CD1c-positive myeloid dendritic cell (primary cell): ENCODE data around the gene MEG3.

ENCODE experiments used
- DNase-seq: peaks from one replicate; pipeline ENCODE4 v3.0.0-alpha.2; 2016; ENCODE audit errors: extremely low spot score

MEG3 gene

DNA sequence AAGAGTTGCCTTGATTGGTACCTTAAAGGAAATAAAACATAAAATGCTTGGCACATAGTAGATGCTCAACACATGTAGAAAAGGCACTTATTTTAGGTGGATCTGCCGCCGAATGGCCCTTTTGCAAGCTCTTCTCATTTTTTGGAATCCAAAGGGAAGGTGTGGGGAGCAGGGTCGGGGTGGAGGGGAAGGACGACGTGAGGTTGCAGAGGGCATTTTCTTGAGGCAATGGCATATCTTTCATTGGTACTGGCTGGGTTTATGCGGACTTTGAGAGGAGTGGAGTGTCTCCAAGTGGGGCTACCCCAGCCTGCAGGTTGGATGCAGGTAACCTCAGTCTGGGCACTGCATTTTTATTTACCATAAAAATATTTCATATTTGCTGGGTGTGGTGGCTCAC is 69.5 kb downstream of the MEG3 start:
- no peak for DNase-seq

DNA sequence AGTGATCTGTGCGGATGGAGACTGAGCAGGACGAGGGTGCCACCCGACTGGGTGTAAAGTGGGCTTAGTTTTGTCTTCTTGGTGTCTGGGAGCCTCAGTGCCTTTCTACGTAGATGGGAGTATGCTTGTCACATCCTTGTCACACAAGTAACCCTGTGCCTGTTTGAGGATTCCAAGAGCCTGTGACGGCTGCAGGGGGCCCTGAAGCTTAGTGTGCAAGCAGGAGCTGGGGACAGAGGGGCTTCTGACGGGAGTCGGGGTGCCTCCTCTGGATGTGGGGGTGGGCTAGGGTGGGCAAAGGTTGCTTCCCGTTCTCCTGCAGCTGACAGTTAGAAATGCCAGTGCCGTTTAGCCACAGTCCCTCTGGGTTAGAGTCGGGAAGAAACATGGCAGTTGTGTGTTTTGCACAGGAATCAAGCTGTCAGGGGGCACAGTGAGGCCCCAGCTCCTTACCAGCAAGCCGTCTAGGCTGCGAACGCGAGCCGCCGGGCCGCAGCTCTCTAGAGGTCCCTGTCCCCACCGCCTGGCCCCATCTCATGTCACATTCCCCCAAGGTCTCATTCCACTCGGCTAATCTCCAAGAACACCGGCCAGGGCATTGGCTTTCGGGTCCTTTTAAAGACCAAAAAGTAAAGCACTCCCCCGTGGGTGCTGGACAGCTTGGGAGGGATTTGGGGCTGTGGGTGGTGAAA is 70.6 kb downstream of the MEG3 start:
- DNase-seq = no peak

DNA sequence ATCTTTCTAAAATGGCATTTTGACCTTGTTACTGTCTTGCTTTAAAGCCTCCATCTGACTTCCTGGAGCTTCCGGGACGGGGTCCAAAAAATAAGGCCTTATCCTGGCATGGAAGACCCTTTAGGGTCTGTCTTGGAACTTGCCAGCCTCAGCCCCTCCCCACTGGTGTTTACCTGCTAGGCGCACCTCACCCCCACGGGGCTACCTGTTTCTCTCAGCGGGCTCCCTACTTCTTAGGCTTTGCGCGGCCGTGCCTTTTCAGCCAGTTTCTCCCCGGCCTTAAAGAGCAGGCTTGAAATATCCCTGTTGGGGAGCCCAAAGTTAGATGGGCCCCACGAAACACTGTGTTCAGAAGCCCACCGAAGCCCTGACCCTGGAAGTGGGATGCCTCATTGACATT is 72.5 kb downstream of the MEG3 start:
- DNase-seq = no peak

DNA sequence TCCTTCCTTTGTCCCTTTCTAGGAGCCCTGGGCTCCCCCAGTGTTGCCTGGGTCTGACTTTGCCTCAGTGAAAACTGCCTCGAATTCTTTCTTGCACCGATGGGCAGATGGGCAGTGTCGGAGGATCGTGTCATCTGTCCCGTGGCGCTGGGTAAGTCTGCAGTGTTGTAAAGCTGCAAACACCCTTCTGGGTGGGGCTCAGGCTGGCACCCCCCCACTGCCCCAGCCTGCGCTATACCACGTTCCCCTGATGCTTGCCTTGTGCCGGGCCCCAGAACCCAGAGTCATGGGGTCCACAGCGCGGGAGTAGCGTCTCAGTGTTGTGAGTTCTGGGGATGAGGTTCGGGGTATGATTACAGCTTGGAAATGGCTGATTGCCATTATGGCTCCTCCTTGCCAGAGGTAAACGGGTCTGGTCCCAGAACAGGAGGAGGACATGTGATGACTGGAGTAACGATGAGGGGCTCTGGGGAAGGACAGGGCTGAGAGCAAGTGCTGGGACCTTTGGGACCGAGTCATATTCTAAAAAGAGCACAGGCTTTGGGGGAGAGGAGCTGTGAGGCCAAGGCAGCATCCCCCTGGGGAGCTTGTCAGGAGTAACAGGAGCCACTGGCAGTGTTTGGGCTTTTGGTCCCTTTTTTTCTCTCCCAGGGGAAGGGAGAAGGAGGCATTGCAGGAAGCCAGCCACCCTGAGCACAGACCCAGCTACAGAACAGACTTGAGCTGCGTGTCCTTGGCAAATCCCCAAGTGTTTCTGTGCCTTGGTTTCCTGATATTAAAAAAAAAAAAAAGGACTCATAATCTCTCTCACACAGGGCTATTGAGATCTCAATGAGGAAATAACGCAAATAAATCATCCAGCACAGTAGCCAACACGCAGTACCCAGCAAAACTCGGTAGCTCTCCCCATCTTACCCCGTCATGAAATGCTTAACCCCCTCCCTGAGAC is 73.3 kb downstream of the MEG3 start:
- DNase-seq = no peak

DNA sequence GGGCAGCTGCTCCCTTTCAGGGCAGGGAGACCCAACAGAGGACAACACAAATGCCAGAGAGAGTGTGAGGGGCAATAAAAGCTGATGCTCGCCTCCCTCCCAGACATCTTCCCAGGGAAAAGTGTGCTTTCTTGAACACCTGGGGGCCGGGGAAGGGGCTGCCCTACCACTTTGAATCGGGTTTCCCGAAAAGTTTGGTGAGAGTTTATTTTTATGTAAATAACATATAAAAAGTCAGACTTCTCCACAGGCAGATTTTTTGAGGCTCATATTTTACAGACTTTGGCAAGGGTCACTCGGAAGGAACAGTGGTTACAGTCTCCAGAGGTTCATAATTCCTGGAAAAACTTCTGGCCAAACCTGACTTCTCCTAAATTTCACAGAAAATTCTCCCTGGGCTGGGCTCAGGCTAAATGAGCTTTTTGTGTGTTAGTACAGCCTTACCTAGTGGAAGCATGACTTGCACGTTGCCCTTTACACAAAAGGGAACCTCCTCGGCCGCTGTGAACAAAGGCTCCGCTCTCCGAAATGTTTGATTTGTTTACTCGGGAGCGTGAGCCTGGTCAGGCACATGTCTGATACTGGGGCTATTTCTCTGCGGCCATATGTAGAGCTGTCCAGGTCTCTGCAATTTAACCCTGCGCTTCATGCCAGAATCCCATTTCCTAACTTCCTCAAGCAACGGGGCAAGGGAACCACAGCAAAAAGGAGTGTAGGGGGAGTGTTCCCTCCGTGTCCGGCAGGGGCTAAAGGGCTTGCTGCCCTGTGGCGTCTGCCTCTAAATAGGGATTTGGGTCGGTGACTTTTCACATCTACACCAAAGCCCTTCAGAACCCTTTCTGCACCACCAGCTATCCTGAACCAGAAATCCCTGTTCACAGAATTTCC is 74.2 kb downstream of the MEG3 start:
- no peak for DNase-seq

DNA sequence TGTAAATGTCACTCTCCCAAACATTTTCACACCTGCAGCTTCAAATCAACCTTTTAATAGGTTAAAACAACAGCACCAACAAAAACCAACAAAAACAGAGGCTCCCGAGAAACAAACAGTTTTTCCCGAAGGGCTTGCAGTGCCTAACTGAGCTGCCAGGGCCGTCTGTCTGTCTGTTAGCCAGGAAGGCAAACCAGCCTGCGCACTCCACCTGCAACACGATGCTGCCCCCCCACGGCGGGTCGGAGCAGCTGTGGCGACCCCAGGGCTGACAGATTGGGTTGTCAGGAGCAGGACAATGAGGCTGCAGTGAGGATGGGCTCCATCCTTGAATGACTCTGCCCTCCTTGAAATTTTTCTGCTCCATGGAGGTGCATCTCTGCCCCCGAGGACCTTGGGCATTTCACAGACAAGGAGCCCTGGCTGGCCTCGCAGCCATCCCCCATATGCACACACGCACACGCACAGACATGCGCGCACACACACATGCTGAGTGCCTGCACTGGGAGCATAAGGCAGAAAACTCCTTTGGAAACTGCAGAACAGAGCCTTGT is 75.0 kb downstream of the MEG3 start:
- DNase-seq = no peak

DNA sequence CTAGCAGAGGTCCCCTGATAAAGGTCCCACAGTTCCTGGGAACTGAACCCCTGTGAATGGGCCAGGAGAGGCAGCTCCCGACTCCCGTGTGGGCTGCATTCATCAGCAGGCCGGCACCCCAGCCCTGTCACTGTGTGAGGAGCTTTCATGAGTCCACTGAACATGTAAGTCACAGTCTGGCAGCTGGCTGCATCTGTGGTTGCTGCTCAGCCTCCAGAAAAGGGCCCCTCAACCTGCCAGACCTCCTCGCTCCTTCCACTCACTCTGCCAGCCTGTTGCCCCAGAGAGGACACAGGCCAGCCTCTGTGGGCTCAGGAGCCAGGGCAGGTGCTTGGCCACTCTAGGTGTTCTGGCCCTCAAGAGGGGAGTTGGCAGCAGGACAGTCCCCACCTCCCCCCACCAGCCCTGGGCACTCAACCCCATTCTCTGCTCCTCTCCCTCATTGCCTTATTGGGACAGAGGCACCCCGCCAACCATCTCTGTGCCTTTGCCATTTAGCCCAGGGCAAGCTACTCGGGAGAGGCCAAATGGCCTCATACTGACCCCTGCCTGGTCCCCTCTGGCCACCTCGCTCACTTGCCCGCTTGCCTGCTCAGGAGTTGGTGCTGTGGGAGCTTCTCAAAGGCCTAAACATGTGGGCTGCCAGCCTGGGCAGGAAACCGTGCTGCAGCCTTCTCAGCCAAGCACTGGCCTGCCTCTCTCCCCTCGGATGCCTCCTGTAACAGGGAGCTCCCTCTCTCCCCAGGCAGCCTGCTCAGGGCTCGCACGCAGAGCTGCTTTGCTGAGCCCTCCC is 75.7 kb downstream of the MEG3 start:
- DNase-seq = no peak

DNA sequence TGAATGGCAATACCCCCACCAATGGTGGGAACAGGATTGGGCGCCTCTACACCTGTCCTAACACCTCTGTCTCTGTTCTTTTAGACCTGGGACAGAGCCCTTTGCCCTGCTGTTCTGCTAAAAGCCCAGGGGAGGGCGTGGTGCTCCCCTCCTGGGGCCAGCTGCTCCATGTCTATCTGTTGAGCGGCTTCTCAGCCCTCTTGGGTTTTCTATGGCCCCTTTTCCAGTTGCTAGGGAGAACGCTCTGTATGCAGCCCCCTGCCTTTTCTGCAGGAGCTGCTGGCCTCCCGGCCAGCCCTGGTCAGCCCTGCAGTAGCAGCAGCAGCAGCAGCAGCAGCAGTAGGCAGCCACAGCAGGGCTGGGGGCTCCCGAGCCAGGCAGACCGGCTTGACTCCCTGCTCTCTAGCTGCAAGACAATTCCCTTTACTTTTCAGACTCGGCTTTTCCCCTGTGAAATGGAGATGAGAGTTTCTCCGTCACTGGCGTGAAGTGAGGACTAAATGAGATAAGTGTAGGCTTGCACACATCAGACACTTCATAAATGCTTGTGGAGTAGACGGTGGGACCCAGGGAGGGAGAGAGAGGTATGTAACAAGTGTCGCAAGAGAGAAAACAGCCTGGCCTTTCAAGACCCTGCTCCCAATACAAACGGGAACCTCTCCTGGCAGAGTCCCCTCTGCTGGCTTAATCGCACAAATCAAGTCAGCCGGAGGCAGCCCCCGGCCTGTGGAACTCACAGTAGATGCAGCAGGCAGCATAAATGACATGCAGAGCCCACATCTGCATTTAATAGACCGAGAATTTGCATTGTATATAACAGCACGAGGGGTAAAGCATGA is 76.6 kb downstream of the MEG3 start:
- DNase-seq = no peak

DNA sequence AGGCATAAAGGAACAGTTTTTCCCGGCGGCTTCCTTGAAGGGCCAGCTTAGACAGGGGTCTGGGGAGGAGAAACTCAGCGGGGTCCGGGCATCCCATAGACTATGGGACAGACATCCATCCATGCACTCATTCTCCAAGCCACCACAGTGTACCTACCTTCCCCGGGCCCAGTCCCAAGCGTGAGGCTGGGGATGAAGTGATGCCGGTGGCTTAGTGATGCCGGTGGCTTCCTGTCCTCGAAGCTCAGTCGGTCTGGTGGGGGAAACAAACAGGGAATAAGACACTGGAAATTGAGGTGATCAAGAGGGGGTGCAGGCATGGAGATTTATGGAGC is 77.2 kb downstream of the MEG3 start:
- no peak for DNase-seq

DNA sequence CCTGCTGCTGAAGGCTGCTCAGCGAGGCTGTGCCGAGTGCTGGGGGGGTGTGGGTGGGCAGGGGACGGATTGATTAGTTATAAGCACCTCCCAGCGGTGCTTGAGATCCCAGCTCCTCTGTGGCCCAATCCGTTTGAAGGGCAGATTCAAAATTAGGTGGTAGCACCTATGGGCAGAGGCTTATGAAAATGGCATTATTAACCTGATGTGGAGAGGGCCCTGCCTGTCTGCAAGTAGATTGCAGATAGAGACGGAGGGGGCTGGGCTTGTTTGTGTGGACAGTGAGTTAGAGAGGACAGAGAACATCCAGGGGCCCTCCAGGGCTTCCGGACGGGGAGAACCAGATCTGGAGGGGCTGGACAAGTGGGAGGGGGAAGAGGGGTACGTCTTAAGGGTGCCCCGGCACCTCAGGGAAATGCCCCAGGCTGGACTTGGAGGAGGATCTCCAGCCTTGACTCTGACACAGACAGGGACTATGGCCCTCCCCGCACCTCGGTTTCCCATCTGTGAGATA is 77.8 kb downstream of the MEG3 start, which contains the start of gene RTL1:
Gene RTL1 (minus strand): TSS at position 51 of the 514 bp plus-strand sequence. CDS start 18,934 bp downstream, outside the sequence.
- no peak for DNase-seq

DNA sequence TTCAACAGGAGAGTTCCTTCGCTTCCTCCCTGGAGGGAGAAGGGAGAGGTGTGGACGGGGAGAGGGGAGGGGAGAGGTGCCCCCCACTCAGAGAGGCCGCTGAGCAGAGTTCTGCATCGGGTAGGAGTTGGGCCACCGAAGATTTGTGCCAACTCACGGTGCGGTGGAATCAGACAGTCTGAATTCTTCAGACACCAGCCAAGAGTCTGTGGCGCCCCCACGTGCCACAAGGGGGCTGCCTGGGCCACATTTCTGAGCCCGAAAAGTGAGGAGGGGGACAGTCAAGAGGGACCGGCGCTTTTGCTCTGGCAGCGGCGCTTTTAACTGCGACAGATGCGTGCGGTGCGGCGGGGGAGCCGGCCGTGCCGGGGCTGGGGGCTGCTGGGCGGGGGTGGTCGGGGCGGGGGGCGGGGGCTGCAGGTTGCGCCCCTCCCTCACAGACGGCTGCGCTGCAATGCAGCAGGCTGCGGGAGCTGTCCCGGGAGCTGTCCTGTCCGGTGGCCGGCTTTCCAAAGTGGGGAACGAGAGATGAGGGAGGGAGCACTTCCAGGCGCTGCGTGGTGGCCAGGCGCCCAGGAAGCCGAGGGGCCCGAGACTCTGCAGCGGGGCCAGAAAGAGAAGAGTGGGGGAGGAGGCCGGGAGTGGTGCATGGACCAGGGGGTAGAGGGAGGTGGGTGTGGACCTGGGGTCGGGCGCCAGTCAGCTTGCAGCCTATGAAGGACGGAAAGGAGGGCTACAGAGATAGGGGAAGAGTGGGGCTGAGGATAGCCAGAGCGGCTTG is 78.6 kb downstream of the MEG3 start:
- no peak for DNase-seq

DNA sequence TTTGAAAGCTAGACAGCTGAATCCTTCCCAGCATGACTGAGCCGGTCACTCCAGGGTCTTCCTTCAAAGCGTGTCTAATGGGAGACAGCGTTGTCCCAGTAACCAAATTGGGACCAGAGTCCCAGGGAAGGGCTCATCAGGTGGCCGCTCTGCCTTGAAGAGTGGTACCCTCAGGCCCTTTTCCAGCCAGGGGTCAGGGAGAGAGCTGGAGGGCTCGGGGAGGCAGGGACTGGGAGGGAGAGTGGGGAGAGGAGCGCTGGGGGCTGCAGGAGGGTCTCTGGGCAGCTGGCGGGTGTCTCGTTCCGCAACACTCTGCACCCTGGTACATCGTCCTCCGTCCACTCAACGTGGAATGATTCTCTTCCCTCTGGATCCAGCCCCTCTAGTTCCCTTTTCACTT is 79.2 kb downstream of the MEG3 start:
- no peak for DNase-seq

DNA sequence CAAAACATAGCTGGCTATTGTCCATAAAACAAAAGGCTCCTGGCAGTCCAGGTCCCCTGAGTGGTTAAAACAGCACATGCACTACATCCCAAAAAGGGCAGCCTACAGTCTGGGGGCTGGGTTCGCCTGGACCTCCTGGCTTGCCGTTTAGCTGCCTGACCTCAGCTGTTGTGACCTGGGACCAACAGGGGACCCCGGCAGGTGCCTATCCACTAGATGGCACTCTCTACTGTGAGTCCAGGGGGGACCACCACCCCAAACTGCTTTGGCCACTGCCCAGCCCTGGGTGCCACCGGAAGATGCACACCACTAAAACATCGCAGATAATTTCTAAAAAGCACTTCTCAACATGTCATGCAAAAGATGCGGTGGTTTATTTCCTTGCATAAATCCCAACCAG is 80.5 kb downstream of the MEG3 start:
- no peak for DNase-seq

DNA sequence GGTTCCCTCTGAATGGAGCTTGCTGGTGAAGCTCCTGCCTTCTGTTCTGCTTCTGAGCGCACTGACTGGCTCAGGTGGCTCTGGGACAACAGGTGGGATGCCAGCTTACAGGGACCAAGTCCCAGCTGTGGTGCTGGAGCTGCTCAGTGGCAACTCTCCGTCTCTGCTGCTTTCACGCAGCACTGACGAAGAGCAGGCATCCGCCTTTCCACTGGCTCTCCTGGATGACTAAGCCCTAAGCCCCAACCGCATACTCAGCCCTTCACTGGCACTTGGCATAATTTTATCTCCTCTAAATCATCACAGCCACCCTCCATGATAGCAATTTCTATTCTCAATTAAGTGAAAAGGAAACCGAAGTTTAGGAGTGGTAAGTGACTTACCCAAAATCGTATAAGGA is 81.3 kb downstream of the MEG3 start:
- DNase-seq = no peak

DNA sequence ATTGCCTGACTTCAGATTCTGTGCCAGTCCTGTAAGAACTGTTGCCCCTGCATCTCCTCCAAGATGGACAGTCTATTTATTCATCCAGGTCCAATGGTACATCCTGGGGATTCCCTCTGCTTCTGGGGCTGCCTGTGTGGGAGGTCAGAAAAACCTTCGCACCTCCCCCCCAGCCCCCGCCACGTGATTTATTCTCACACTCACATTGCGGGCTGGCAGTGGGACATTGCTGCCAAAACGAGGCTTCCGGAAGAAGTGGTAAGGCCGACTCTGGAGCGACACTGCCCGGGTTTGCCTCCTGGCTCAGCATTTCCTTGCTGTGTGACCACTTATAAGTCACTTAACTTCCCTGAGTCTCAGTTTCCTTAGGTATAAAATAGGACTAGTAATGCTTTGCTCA is 83.5 kb downstream of the MEG3 start:
- DNase-seq = no peak
